RWPE1 (cell line): Measurements from ENCODE around the gene SYNE1.

ENCODE experiments used
- CTCF ChIA-PET: fragments of 350-600 bp; sonication (Branson Sonifier 250); formaldehyde crosslinking; extraction: SDS; loops from one replicate; lab custom pipeline; 2021; lab: Yijun Ruan, JAX
- POLR2A ChIA-PET: fragments of 400-600 bp; formaldehyde crosslinking; extraction: SDS; loops from one replicate; lab custom pipeline; 2020; ENCODE audit warnings: antibody characterized with exemption; ENCODE audit not compliant: low non-redundant PET; lab: Yijun Ruan, JAX
- DNase-seq: peaks from one replicate; pipeline ENCODE4 v3.0.0; 2012; ENCODE audit warnings: low spot score
- H3K27ac ChIP-seq: fragments of 450-650 bp; 2 replicates; pipeline ENCODE4 v1.5.1; 2017
- CTCF ChIP-seq: fragments of 450-650 bp; conservative IDR thresholded peaks from 2 replicates; pipeline ENCODE4 v1.5.1; 2017; ENCODE audit warnings: low read depth, mild to moderate bottlenecking

Gene SYNE1

GRCh38 chr6:152136449-152136825, 500.7 kb downstream of the SYNE1 start:
- TF ChIP-seq CTCF: no peak
- DNase-seq: no peak
- H3K27ac ChIP-seq: no peak overlapping the region
- ChIA-PET POLR2A (no interaction called here), CTCF (interaction anchor here (0.7 kb wide), 1 partner anchor 417 kb away, joined by 3 read pairs; no protein-coding TSS in a partner anchor)

DNA sequence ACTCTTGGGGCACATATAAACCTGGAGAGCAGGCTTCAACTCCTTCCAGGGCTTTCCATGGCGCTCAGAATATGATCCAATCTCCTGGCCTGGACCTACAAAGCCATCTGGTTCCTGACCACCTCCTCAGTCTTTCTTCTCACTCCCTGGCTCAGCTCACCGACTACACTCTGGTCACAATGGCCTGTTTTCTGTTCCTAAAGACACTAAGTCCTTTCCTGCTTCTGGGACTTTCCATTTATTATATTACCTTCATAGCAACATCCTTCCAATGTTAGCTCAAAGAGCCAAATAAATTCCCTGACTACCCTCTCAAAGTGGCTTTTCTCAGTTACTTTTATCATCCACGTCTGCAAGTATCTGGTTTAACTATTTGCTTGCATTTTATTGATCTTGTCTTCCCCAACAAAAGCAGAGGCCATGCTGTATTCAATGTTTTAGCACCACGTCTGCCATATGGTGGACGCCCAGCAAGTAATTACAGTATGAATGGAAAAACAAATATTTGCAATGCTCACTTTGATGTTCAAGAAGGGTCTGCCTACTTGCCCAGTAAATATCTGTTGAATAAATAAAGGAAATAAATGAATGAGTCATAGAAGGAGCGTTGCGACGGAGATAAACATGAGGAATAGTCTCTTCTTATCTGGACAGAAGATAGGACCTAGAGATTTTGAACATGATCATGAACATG, 501.3 kb downstream of the SYNE1 start:
- POLR2A ChIA-PET: no interaction called here
- TF ChIP-seq CTCF: no peak
- CTCF ChIA-PET: interaction anchor here (0.7 kb wide), 1 partner anchor 416 kb away, joined by 3 read pairs; no protein-coding TSS in a partner anchor
- no peak overlapping the region for H3K27ac ChIP-seq
- DNase-seq: no peak

DNA sequence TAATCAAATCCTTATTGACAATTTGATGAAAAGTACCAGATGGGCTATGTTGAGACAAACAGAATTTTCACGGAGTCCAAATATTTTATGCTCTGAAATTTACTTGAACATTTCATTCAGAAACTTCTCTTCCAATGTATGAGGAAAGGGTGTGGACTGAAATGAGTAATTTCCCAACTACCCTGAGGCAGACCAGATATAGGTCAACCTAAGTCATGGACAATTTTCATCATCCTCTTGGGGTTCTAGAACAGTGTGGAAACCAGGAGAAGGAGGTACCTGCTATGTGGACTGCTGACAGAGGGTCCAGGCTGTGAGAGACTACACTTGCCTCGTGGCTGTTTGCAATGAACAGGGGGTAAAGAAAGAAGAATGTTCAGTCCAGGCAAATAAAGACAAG, 506.7 kb downstream of the SYNE1 start:
- CTCF ChIA-PET: interaction anchor here (0.6 kb wide), 1 partner anchor 451 kb away, joined by 5 read pairs; no protein-coding TSS in a partner anchor
- POLR2A ChIA-PET: no interaction called here
- no peak for TF ChIP-seq CTCF
- H3K27ac ChIP-seq: no peak overlapping the region
- DNase-seq: peak; percentile 24

GRCh38 chr6:152129691-152130151, 507.4 kb downstream of the SYNE1 start:
- POLR2A ChIA-PET: no interaction called here
- CTCF ChIA-PET: interaction anchor here (0.6 to 0.7 kb wide), 2 partner anchors 9 to 450 kb away, joined by 4 to 5 read pairs; no protein-coding TSS in a partner anchor
- no peak for DNase-seq
- TF ChIP-seq CTCF: no peak
- H3K27ac ChIP-seq: no peak overlapping the region

- DNase-seq: peak; percentile 30
- no peak for TF ChIP-seq CTCF
- ChIA-PET POLR2A (no interaction called here), CTCF (no interaction called here)
- H3K27ac ChIP-seq: no peak overlapping the region
Measured at GRCh38 chr6:152127432-152128165, 509.6 kb downstream of the SYNE1 start.

- H3K27ac ChIP-seq: no peak overlapping the region
- peak; percentile 90 for TF ChIP-seq CTCF
- POLR2A ChIA-PET: interaction anchor here (0.6 kb wide), 1 partner anchor 278 kb away, joined by 3 read pairs; no protein-coding TSS in a partner anchor
- DNase-seq: peak; percentile 64
- CTCF ChIA-PET: interaction anchor here (0.5 to 1.7 kb wide), 17 partner anchors 11 to 470 kb away, joined by 3 to 8 read pairs (median 3); no protein-coding TSS in a partner anchor
Measured at GRCh38 chr6:152124429-152125074, 512.6 kb downstream of the SYNE1 start.
